A673 (cell line): ENCODE measurements around the gene RAP1GAP2. TPM values are rescaled to one million over a fixed set of nuclear protein-coding genes. Genes with fewer than 3 reads are reported as not detected.

Source experiments
- BruUV-seq: library from RNA; stranded (reverse); fragments of 400-500 nt; replicated peaks from 2 replicates; lab custom pipeline; 2021; lab: Mats Ljungman, UMichigan
- CTCF ChIA-PET: fragments of 300-600 bp; sonication (Branson Sonifier 250); formaldehyde crosslinking; loops from one replicate; lab custom pipeline; 2022; ENCODE audit warnings: antibody characterized with exemption; lab: Charles Lee
- POLR2A ChIA-PET: fragments of 300-600 bp; sonication (Branson Sonifier 250); formaldehyde crosslinking; loops from one replicate; lab custom pipeline; 2022; ENCODE audit warnings: antibody characterized with exemption; ENCODE audit not compliant: low non-redundant PET; lab: Charles Lee
- DNase-seq: peaks from one replicate; pipeline ENCODE4 v3.0.0-alpha.2; 2015; ENCODE audit warnings: low spot score
- H3K27ac ChIP-seq: fragments of 200-600 bp; sonication (generic); 2 replicates; pipeline ENCODE4 v1.5.1; 2016; ENCODE audit warnings: mixed run types, low read depth, mild to moderate bottlenecking, mixed read lengths, antibody characterized with exemption, low read length; ENCODE audit not compliant: poor library complexity, severe bottlenecking
- H3K27me3 ChIP-seq: fragments of 200-600 bp; sonication (generic); replicated peaks from 2 replicates; pipeline ENCODE4 v1.6.1; 2017; ENCODE audit warnings: mixed run types, low read depth, mild to moderate bottlenecking, mixed read lengths, antibody characterized with exemption, low read length; ENCODE audit not compliant: insufficient read depth, poor library complexity
- H3K36me3 ChIP-seq: fragments of 200-600 bp; sonication (generic); 2 replicates; pipeline ENCODE4 v1.6.1; 2016; ENCODE audit warnings: mixed run types, mild to moderate bottlenecking, mixed read lengths, antibody characterized with exemption, low read length; ENCODE audit not compliant: insufficient read depth, poor library complexity, severe bottlenecking
- H3K4me1 ChIP-seq: fragments of 200-600 bp; sonication (generic); 2 replicates; pipeline ENCODE4 v1.6.1; 2017; ENCODE audit warnings: mixed run types, mild to moderate bottlenecking, mixed read lengths, antibody characterized with exemption, low read length; ENCODE audit not compliant: insufficient read depth, poor library complexity, severe bottlenecking
- H3K4me3 ChIP-seq: fragments of 200-600 bp; sonication (generic); 2 replicates; pipeline ENCODE4 v1.5.1; 2016; ENCODE audit warnings: low read depth, mixed run types, mild to moderate bottlenecking, mixed read lengths, low read length; ENCODE audit not compliant: poor library complexity, severe bottlenecking
- H3K9me3 ChIP-seq: fragments of 200-600 bp; sonication (generic); 2 replicates; pipeline ENCODE4 v1.6.1; 2016; ENCODE audit warnings: mixed run types, low read depth, mild to moderate bottlenecking, mixed read lengths, antibody characterized with exemption, low read length; ENCODE audit not compliant: poor library complexity, severe bottlenecking
- EZH2 ChIP-seq: fragments of 200-600 bp; sonication (generic); IDR thresholded peaks from 2 replicates; pipeline ENCODE4 v1.6.1; 2017; ENCODE audit warnings: borderline replicate concordance, low read depth, mild to moderate bottlenecking, mixed read lengths, antibody characterized with exemption, low read length; ENCODE audit not compliant: poor library complexity, severe bottlenecking
- intact Hi-C: fragments of 100-400 bp; cut with micrococcal nuclease; formaldehyde crosslinking; loops from one replicate; pipeline ENCODE4 v1.10.0; 2022; ENCODE audit not compliant: unreplicated experiment
- total RNA-seq: library from RNA; stranded (reverse); gene quantifications from 2 replicates; pipeline ENCODE4 v1.2.3, GENCODE V29; 2021
- TF ChIP-seq, protein P1 (sequence below): fragments of 300-800, 200-600 bp; sonication (generic); conservative IDR thresholded peaks from 2 replicates; pipeline ENCODE4 v1.5.1; 2017; ENCODE audit warnings: low read depth, mild to moderate bottlenecking, antibody characterized with exemption, low read length, moderate library complexity, mixed read lengths

RAP1GAP2 gene
- total RNA-seq, 1 experiment from 2014 or later, result 0.06 TPM

DNA sequence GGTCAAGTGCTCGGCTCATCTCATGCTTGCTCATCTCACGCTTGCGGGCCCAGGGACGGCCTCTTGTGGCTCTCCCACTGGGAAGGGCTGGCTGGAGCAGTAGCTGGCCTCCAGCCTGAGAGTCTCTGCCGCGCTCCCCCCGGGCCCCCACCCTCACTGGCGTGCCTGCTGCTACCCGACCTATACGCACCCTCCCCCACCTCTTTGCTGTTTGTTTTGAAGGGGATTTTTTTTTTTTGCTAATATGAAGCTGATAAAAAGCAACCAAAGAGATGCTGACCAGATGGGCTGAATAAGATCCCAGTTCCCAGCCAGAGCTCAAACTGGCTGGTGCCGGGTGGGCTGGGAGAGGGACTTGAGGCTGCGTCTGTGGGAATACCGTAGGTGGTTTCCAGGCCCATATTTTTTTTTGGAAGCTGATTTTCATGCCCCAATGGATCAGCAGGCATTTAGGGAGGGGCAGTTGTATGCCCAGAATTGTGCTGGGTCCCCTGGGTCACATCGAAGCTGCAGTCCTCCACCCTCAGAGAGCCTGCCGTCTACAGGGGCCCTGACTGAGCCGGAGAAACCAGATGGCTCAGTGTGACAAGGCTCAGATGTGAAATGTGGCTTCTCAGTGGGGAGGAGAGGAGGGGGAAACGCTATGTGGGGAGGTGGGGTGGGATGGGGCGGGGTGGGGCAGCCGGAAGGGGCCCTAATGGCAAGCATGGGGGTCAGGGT is 115.0 kb downstream of the RAP1GAP2 start:
- no peak overlapping the region for H3K4me3 ChIP-seq
- no peaks in the 10 kb centered on the region for H3K36me3 ChIP-seq
- no peak overlapping the region for H3K27ac ChIP-seq
- intact Hi-C loops, result no loop called here
- TF ChIP-seq, protein P1, sequence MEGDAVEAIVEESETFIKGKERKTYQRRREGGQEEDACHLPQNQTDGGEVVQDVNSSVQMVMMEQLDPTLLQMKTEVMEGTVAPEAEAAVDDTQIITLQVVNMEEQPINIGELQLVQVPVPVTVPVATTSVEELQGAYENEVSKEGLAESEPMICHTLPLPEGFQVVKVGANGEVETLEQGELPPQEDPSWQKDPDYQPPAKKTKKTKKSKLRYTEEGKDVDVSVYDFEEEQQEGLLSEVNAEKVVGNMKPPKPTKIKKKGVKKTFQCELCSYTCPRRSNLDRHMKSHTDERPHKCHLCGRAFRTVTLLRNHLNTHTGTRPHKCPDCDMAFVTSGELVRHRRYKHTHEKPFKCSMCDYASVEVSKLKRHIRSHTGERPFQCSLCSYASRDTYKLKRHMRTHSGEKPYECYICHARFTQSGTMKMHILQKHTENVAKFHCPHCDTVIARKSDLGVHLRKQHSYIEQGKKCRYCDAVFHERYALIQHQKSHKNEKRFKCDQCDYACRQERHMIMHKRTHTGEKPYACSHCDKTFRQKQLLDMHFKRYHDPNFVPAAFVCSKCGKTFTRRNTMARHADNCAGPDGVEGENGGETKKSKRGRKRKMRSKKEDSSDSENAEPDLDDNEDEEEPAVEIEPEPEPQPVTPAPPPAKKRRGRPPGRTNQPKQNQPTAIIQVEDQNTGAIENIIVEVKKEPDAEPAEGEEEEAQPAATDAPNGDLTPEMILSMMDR, result no peak
- TF ChIP-seq EZH2, result no peak
- no TSS peak for BruUV-seq
- no peaks in the 10 kb centered on the region for H3K4me1 ChIP-seq
- H3K9me3 ChIP-seq, result no peaks in the 10 kb centered on the region
- ChIA-PET CTCF (no interaction called here), POLR2A (no interaction called here)
- no peak for DNase-seq
- no peaks in the 10 kb centered on the region for H3K27me3 ChIP-seq

DNA sequence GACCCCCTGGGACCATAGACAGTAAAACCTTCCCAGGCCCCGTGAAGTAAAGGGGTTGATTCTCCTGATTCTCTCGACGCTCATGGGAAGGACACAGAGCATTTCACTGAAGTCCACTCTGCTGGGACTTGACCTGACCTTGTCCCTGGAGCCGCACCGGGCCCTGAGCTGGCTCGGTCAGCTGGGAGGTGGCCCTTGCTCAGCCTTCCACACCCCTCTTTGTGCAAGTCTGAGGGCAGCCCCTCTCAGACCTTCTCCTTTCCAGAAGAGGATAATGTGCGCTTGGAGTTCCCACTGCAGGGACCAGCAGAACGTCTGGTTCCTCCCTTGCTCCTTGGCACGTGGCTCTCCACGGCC is 115.5 kb downstream of the RAP1GAP2 start:
- Histone ChIP-seq H3K4me1 (no peaks in the 10 kb centered on the region), H3K36me3 (no peaks in the 10 kb centered on the region), H3K4me3 (no peak overlapping the region), H3K27me3 (no peaks in the 10 kb centered on the region), H3K9me3 (no peaks in the 10 kb centered on the region), H3K27ac (no peak overlapping the region)
- DNase-seq, result no peak
- POLR2A ChIA-PET, result no interaction called here
- CTCF ChIA-PET, result no interaction called here
- intact Hi-C loops, result no loop called here
- TF ChIP-seq, protein P1, result no peak
- no peak for TF ChIP-seq EZH2
- BruUV-seq, result no TSS peak

DNA sequence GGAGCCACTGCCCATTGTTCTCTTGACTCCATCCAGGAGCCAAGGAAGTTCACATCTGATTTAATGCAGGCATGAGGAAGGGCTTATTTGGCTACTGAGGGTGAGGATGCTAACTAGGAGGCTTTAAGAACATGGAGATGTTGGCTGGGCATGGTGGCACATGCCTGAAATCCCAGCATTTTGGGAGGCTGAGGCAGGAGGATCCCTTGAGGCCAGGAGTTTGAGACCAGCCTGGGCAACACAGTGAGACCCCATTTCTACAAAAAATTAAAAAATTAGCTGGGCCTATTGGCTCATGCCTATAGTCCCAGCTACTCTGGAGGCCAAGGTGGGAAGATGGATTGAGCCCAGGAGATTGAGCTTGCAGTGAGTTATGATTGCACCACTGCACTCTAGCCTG is 116.5 kb downstream of the RAP1GAP2 start:
- Histone ChIP-seq H3K4me3 (no peak overlapping the region), H3K36me3 (no peaks in the 10 kb centered on the region), H3K27ac (no peak overlapping the region), H3K27me3 (no peaks in the 10 kb centered on the region), H3K4me1 (no peaks in the 10 kb centered on the region), H3K9me3 (no peaks in the 10 kb centered on the region)
- no TSS peak for BruUV-seq
- intact Hi-C loops, result no loop called here
- CTCF ChIA-PET, result no interaction called here
- TF ChIP-seq EZH2, result no peak
- TF ChIP-seq, protein P1, result no peak
- no peak for DNase-seq
- POLR2A ChIA-PET, result no interaction called here
